Endothelial cell of umbilical vein (primary cell): Measurements from ENCODE around the gene GTF2H4. TPM values are rescaled to one million over a fixed set of nuclear protein-coding genes. Genes with fewer than 3 reads are reported as not detected.

Experiments
- BruUV-seq: library from RNA; stranded (reverse); fragments of 400-500 nt; replicated peaks from 2 replicates; lab custom pipeline; 2021; lab: Mats Ljungman, UMichigan
- CTCF ChIA-PET: fragments of 300-600, 350-600 bp; sonication (Branson Sonifier 250); formaldehyde crosslinking; loops from one replicate; lab custom pipeline; 2021; ENCODE audit warnings: antibody characterized with exemption, inconsistent platforms; lab: Charles Lee
- POLR2A ChIA-PET: fragments of 300-600, 350-600 bp; sonication (Branson Sonifier 250); formaldehyde crosslinking; loops from one replicate; lab custom pipeline; 2021; ENCODE audit warnings: antibody characterized with exemption, inconsistent platforms; lab: Charles Lee
- DNase-seq: peaks from one replicate; pipeline ENCODE4 v3.0.0-alpha.2; 2011; ENCODE audit warnings: low read depth, low spot score
- FAIRE-seq: peaks from 2 replicates; lab custom pipeline; 2011; peaks lifted over from hg19 to GRCh38; lab: Jason Lieb, UNC
- H2AFZ ChIP-seq: 2 replicates; pipeline ENCODE4 v1.6.0; 2012; ENCODE audit warnings: low read depth, low read length, control low read depth, inconsistent platforms
- H3K27ac ChIP-seq: 2 replicates; pipeline ENCODE4 v1.5.1; 2011; ENCODE audit warnings: low read depth, mild to moderate bottlenecking, control low read depth, low read length, moderate library complexity; ENCODE audit not compliant: insufficient read depth
- H3K27me3 ChIP-seq, 2 experiments: 2 replicates each; pipeline versions ENCODE4 v1.6.0 to v1.6.1; 2011; ENCODE audit warnings: low read length in 2 of 2, mixed read lengths in 1 of 2; ENCODE audit not compliant: control insufficient read depth in 2 of 2, insufficient read depth in 2 of 2
- H3K36me3 ChIP-seq, 2 experiments: 2 replicates in 1 of 2; 3 replicates in 1 of 2; pipeline ENCODE4 v1.5.1; 2011; ENCODE audit warnings: low read length in 2 of 2, mild to moderate bottlenecking in 1 of 2, moderate library complexity in 1 of 2; ENCODE audit not compliant: control insufficient read depth in 2 of 2, insufficient read depth in 2 of 2; ENCODE audit errors: extremely low read depth in 1 of 2
- H3K4me1 ChIP-seq: 3 replicates; pipeline ENCODE4 v1.5.1; 2011; ENCODE audit warnings: mild to moderate bottlenecking, low read length; ENCODE audit not compliant: control insufficient read depth, insufficient read depth; ENCODE audit errors: extremely low read depth
- H3K4me2 ChIP-seq: 2 replicates; pipeline ENCODE4 v1.6.1; 2011; ENCODE audit warnings: low read length, control low read depth, mixed read lengths; ENCODE audit not compliant: insufficient read depth
- H3K4me3 ChIP-seq, 3 experiments: fragments of 200-600 bp in 1 of 3; sonication (generic), shearing (Covaris generic) in 1 of 3; replicated peaks in 1 of 3; 2 replicates each; pipeline ENCODE4 v1.5.1; 2011 to 2016; ENCODE audit warnings: control low read depth in 3 of 3, low read length in 3 of 3, mild to moderate bottlenecking in 2 of 3, inconsistent platforms in 1 of 3, low read depth in 1 of 3, moderate library complexity in 1 of 3; ENCODE audit not compliant: insufficient read depth in 1 of 3
- H3K79me2 ChIP-seq: 2 replicates; pipeline ENCODE4 v1.6.0; 2012; ENCODE audit warnings: low read length, inconsistent platforms; ENCODE audit not compliant: control insufficient read depth, insufficient read depth
- H3K9ac ChIP-seq: replicated peaks from 2 replicates; pipeline ENCODE3; 2011; ENCODE audit warnings: low read length, control low read depth; ENCODE audit not compliant: insufficient read depth; ENCODE audit errors: extremely low read depth
- H3K9me1 ChIP-seq: replicated peaks from 3 replicates; pipeline ENCODE4 v1.6.0; 2011; ENCODE audit warnings: mild to moderate bottlenecking, low read length; ENCODE audit not compliant: control insufficient read depth, insufficient read depth; ENCODE audit errors: extremely low read depth
- H3K9me3 ChIP-seq: replicated peaks from 2 replicates; pipeline ENCODE4 v1.5.1; 2012; ENCODE audit warnings: low read length, inconsistent platforms; ENCODE audit not compliant: control insufficient read depth, insufficient read depth
- H4K20me1 ChIP-seq: replicated peaks from 2 replicates; pipeline ENCODE3; 2011; ENCODE audit warnings: mild to moderate bottlenecking, low read length; ENCODE audit not compliant: control insufficient read depth, insufficient read depth; ENCODE audit errors: extremely low read depth
- EZH2 ChIP-seq: IDR thresholded peaks from 2 replicates; pipeline ENCODE4 v1.6.1; 2012; ENCODE audit warnings: borderline replicate concordance, low read depth, mild to moderate bottlenecking, moderate library complexity, low read length, inconsistent platforms; ENCODE audit not compliant: severe bottlenecking
- FOS ChIP-seq: IDR thresholded peaks from 2 replicates; pipeline ENCODE4 v1.6.1; 2011; ENCODE audit warnings: mild to moderate bottlenecking, low read length, moderate library complexity, borderline replicate concordance; ENCODE audit not compliant: insufficient read depth
- GATA2 ChIP-seq: IDR thresholded peaks from 2 replicates; pipeline ENCODE4 v1.7.0; 2011; ENCODE audit warnings: low read depth, mild to moderate bottlenecking, moderate library complexity, mixed read lengths, low read length; ENCODE audit not compliant: insufficient read length, insufficient read depth
- JUN ChIP-seq: IDR thresholded peaks from 2 replicates; pipeline ENCODE4 v1.6.1; 2011; ENCODE audit warnings: borderline replicate concordance, low read depth; ENCODE audit not compliant: insufficient read length, insufficient read depth
- MYC ChIP-seq: IDR thresholded peaks from one replicate; pipeline ENCODE4 v1.6.1; 2011; ENCODE audit warnings: mild to moderate bottlenecking, low read depth, low read length
- POLR2A ChIP-seq: IDR thresholded peaks from 2 replicates; pipeline ENCODE4 v1.6.1; 2012; ENCODE audit warnings: low read depth, mild to moderate bottlenecking, control low read depth, low read length
- POLR2AphosphoS5 ChIP-seq: IDR thresholded peaks from 2 replicates; pipeline ENCODE4 v1.6.1; 2012; ENCODE audit warnings: low read depth, mild to moderate bottlenecking, control low read depth, low read length, moderate library complexity; ENCODE audit not compliant: insufficient read depth
- dilution Hi-C: fragments of 300-500 bp; cut with MboI; formaldehyde crosslinking; loops from one replicate; pipeline ENCODE4 v1.15.0; 2019; ENCODE audit warnings: low sequenced_read_pairs; ENCODE audit not compliant: extremely low pct_ligation_motif_present
- intact Hi-C: fragments of 100-400 bp; cut with micrococcal nuclease; formaldehyde crosslinking; loops from one replicate; pipeline ENCODE4 v1.10.0; 2022
- polyA plus RNA-seq, 4 experiments: library from polyadenylated mRNA; depleted of rRNA in 3 of 4; stranded (reverse) in 3 of 4; unstranded in 1 of 4; fragments of >200 nt; gene quantifications; 2 replicates each; pipeline versions ENCODE4 v1.2.1 to v1.2.3, GENCODE V29; 2011 to 2012; ENCODE audit warnings: missing spikeins in 1 of 4
- total RNA-seq: library from RNA; stranded (reverse); gene quantifications from 2 replicates; pipeline ENCODE4 v1.2.3, GENCODE V29; 2021
- TF ChIP-seq, protein P1 (sequence below), 2 donors: IDR thresholded peaks; 1 replicate in 1 of 2; 2 replicates in 1 of 2; pipeline ENCODE4 v1.5.1; 2011; ENCODE audit warnings: low read length in 2 of 2, mild to moderate bottlenecking in 2 of 2, moderate library complexity in 2 of 2, control low read depth in 1 of 2, inconsistent platforms in 1 of 2, low read depth in 1 of 2; ENCODE audit not compliant: insufficient read depth in 1 of 2; ENCODE audit errors: extremely low read depth in 1 of 2
- TF ChIP-seq, protein P2 (sequence below): IDR thresholded peaks from 2 replicates; pipeline ENCODE4 v1.6.1; 2011; ENCODE audit not compliant: insufficient read depth, insufficient read length

GTF2H4 gene
- total and polyA plus RNA-seq, 2 donors (not counting 3 experiments of a cell fraction or from before 2014, with no cell fraction given) = 40.5 to 52.6 TPM

DNA sequence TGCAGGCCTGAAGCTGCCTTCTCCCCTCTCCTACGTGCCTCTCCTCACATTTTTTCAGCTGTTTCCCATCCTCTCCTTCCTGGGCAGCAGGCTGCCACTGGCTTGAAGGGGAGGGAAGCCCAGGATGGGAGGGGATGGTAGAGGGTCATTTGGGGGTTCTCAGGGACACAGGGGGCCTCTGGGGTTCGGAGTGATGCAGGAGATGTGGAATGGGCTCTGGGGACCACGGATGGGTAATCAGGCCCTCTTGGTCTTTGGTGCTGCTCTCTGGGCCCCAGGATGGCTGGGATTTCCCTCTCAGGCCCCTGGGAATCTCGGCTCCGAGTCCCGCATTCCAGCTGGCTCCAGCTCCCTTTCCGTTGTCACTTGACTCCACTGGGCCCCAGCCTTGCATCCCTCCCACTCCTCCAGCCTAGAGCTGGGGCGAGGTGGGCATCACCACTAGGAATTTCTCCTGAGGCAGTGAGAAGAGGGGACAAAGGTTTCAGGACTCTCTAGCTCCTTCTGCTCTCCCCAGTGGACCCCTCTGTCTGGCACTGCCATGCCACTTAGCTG is 25.7 kb upstream of the GTF2H4 start:
- Histone ChIP-seq H3K9me3 (no peaks in the 10 kb centered on the region), H3K4me2 (no peak overlapping the region), H3K79me2 (no peaks in the 10 kb centered on the region), H3K36me3 (no peaks in the 10 kb centered on the region), H4K20me1 (no peaks in the 10 kb centered on the region), H3K27me3 (peaks cover 0 to 2% of the 10 kb centered on the region in 2 experiments), H2AFZ (no peak overlapping the region), H3K9me1 (no peaks in the 10 kb centered on the region), H3K27ac (no peak overlapping the region), H3K9ac (no peak overlapping the region), H3K4me1 (peaks cover 8% of the 10 kb centered on the region), H3K4me3 (no peak overlapping the region)
- BruUV-seq = no TSS peak
- CTCF ChIA-PET = interaction anchor here (0.6 to 7.0 kb wide), 9 partner anchors 31 to 267 kb away, joined by 3 to 36 read pairs (median 3); partner anchors contain the start of gene VARS2
- intact Hi-C loops (no loop called here), dilution Hi-C loops (loop anchor here (25.0 kb wide), 1 partner anchor 145 kb away; the partner anchor contains the start of genes FLOT1 and IER3)
- POLR2A ChIA-PET = interaction anchor here (0.6 kb wide), 1 partner anchor 220 kb away, joined by 5 read pairs; no protein-coding TSS in a partner anchor
- no peak for FAIRE-seq
- TF ChIP-seq, protein P1, sequence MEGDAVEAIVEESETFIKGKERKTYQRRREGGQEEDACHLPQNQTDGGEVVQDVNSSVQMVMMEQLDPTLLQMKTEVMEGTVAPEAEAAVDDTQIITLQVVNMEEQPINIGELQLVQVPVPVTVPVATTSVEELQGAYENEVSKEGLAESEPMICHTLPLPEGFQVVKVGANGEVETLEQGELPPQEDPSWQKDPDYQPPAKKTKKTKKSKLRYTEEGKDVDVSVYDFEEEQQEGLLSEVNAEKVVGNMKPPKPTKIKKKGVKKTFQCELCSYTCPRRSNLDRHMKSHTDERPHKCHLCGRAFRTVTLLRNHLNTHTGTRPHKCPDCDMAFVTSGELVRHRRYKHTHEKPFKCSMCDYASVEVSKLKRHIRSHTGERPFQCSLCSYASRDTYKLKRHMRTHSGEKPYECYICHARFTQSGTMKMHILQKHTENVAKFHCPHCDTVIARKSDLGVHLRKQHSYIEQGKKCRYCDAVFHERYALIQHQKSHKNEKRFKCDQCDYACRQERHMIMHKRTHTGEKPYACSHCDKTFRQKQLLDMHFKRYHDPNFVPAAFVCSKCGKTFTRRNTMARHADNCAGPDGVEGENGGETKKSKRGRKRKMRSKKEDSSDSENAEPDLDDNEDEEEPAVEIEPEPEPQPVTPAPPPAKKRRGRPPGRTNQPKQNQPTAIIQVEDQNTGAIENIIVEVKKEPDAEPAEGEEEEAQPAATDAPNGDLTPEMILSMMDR (IDR thresholded peaks at IDR 0.05; ENCODE audit: extremely low read depth in 1 of 2, insufficient read depth in 1 of 2, low read depth in 1 of 2, low read length in 2 of 2) = no peak
- TF ChIP-seq MYC = no peak
- TF ChIP-seq EZH2 = no peak
- TF ChIP-seq POLR2A = no peak
- no peak for TF ChIP-seq JUN
- TF ChIP-seq, protein P2, sequence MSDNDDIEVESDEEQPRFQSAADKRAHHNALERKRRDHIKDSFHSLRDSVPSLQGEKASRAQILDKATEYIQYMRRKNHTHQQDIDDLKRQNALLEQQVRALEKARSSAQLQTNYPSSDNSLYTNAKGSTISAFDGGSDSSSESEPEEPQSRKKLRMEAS = no peak
- no peak for TF ChIP-seq GATA2
- no peak for TF ChIP-seq POLR2AphosphoS5
- no peak for TF ChIP-seq FOS
- no peak for DNase-seq
